Measurements from ENCODE around the gene TAF13.

TAF13 gene

DNA sequence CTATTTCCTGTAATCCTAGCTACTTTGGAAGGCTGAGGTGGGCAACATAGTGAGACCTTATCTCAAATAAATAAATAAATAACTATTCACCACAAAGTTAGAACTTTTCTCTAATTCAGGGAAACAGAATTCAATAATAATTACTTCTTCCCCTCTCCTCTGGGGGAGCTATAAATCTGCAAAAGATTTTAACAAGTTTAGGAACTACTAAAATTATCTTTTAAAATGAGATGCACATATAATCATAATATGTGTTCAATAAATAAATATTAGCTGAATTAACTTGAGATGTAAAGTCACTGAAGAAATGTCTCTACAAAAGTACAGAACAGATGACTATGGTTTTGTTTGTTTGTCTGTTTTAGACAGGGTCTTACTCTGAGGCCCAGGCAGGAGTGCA, 48.0 kb downstream of the TAF13 start:
- no peaks in the 10 kb centered on the region for H3K9me3 ChIP-seq (ENCODE audit: control insufficient read depth, insufficient read depth, low read length)
- H3K9me2 ChIP-seq (replicated peaks; ENCODE audit: control insufficient read depth, low read length): no peaks in the 10 kb centered on the region
- H3K27me3 ChIP-seq (ENCODE audit: control insufficient read depth, low read length): no peaks in the 10 kb centered on the region
- H3K4me3 ChIP-seq (ENCODE audit: low read length): no peak overlapping the region
- H3K27ac ChIP-seq (ENCODE audit: low read depth, low read length): no peak overlapping the region
- H3K36me3 ChIP-seq (ENCODE audit: control insufficient read depth, low read length): no peaks in the 10 kb centered on the region; the same call in 1 of the 2 replicates
- peaks cover 10% of the 10 kb centered on the region for H3K4me1 ChIP-seq (ENCODE audit: control insufficient read depth, low read length)
- H3K79me2 ChIP-seq (ENCODE audit: control insufficient read depth, low read length): peaks cover 12% of the 10 kb centered on the region
- H3K4me2 ChIP-seq (ENCODE audit: low read length): no peak overlapping the region
- no peaks in the 10 kb centered on the region for H4K20me1 ChIP-seq (ENCODE audit: control insufficient read depth, insufficient read depth, low read depth, low read length)
- TF ChIP-seq, protein P1, sequence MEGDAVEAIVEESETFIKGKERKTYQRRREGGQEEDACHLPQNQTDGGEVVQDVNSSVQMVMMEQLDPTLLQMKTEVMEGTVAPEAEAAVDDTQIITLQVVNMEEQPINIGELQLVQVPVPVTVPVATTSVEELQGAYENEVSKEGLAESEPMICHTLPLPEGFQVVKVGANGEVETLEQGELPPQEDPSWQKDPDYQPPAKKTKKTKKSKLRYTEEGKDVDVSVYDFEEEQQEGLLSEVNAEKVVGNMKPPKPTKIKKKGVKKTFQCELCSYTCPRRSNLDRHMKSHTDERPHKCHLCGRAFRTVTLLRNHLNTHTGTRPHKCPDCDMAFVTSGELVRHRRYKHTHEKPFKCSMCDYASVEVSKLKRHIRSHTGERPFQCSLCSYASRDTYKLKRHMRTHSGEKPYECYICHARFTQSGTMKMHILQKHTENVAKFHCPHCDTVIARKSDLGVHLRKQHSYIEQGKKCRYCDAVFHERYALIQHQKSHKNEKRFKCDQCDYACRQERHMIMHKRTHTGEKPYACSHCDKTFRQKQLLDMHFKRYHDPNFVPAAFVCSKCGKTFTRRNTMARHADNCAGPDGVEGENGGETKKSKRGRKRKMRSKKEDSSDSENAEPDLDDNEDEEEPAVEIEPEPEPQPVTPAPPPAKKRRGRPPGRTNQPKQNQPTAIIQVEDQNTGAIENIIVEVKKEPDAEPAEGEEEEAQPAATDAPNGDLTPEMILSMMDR (IDR thresholded peaks at IDR 0.05; ENCODE audit: low read depth, low read length, poor library complexity, severe bottlenecking): peak; percentile 20
- no peak for TF ChIP-seq EZH2phosphoT487 (IDR thresholded peaks at IDR 0.05; ENCODE audit: borderline replicate concordance, low read length)
- no peaks in the 10 kb centered on the region for H3F3A ChIP-seq (ENCODE audit: control insufficient read depth, insufficient read depth)

DNA sequence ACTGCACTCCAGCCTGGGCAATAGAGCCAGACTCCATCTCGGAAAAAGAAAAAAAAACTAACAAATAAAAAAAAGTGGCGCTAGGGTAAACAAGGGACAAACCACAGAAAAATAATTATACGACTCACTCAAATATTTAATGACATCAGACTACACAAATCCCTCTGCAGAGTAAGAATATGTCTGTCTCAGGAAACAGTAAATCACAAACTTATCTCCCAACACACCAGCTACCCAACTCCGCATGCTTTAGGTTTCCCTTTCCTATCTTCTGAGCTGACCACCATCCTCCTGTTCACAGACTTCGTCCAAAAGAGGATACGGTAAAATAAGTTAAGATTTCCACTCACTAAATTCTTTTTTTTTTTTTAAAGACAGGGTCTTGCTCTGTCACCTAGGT, 50.1 kb downstream of the TAF13 start:
- Histone ChIP-seq H3K36me3 (ENCODE audit: control insufficient read depth, low read length) (no peaks in the 10 kb centered on the region; the same call in 1 of the 2 replicates), H3K9me3 (ENCODE audit: control insufficient read depth, insufficient read depth, low read length) (no peaks in the 10 kb centered on the region), H3K4me1 (ENCODE audit: control insufficient read depth, low read length) (peaks cover 10% of the 10 kb centered on the region), H4K20me1 (ENCODE audit: control insufficient read depth, insufficient read depth, low read depth, low read length) (no peaks in the 10 kb centered on the region), H3K79me2 (ENCODE audit: control insufficient read depth, low read length) (peaks cover 9% of the 10 kb centered on the region; the same call in 1 of the 2 replicates), H3F3A (ENCODE audit: control insufficient read depth, insufficient read depth) (no peaks in the 10 kb centered on the region), H3K27me3 (ENCODE audit: control insufficient read depth, low read length) (no peaks in the 10 kb centered on the region), H3K4me2 (ENCODE audit: low read length) (no peak overlapping the region), H3K4me3 (ENCODE audit: low read length) (no peak overlapping the region), H3K9me2 (replicated peaks; ENCODE audit: control insufficient read depth, low read length) (no peaks in the 10 kb centered on the region), H3K27ac (ENCODE audit: low read depth, low read length) (no peak overlapping the region)
- TF ChIP-seq, protein P1 (IDR thresholded peaks at IDR 0.05; ENCODE audit: low read depth, low read length, poor library complexity, severe bottlenecking): no peak

DNA sequence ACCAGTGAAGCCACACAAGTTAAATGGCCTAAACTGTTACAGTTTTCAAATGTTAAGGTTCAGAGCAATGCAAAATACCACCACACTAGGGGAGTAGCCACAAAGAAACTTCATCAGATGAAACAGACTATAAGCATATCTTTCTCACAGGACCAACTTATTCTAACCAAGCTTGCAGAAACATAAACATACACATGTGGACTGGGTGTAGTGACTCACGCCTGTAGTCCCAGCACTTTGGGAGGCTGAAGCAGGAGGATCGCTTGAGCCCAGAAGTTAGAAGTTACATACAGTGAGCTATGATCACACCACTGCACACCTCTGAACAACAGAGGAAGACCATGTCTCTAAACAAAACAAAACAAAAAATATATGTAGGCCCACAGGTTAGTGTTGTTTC, 51.2 kb downstream of the TAF13 start:
- no peaks in the 10 kb centered on the region for H3K9me2 ChIP-seq (replicated peaks; ENCODE audit: control insufficient read depth, low read length)
- H3F3A ChIP-seq (ENCODE audit: control insufficient read depth, insufficient read depth): no peaks in the 10 kb centered on the region
- no peaks in the 10 kb centered on the region for H3K27me3 ChIP-seq (ENCODE audit: control insufficient read depth, low read length)
- peaks cover 9% of the 10 kb centered on the region; the same call in 1 of the 2 replicates for H3K79me2 ChIP-seq (ENCODE audit: control insufficient read depth, low read length)
- peaks cover 10% of the 10 kb centered on the region for H3K4me1 ChIP-seq (ENCODE audit: control insufficient read depth, low read length)
- H3K27ac ChIP-seq (ENCODE audit: low read depth, low read length): no peak overlapping the region
- TF ChIP-seq, protein P1 (IDR thresholded peaks at IDR 0.05; ENCODE audit: low read depth, low read length, poor library complexity, severe bottlenecking): no peak
- no peak for TF ChIP-seq EZH2phosphoT487 (IDR thresholded peaks at IDR 0.05; ENCODE audit: borderline replicate concordance, low read length)
- H3K4me2 ChIP-seq (ENCODE audit: low read length): no peak overlapping the region
- no peak overlapping the region for H3K4me3 ChIP-seq (ENCODE audit: low read length)
- H3K9me3 ChIP-seq (ENCODE audit: control insufficient read depth, insufficient read depth, low read length): no peaks in the 10 kb centered on the region
- no peaks in the 10 kb centered on the region for H4K20me1 ChIP-seq (ENCODE audit: control insufficient read depth, insufficient read depth, low read depth, low read length)
- no peaks in the 10 kb centered on the region; the same call in 1 of the 2 replicates for H3K36me3 ChIP-seq (ENCODE audit: control insufficient read depth, low read length)

Data from DOHH2 (cell line).